GM15510 (cell line): ENCODE results near the gene PTPRN2.

Experiments used
- POLR2A ChIP-seq: IDR thresholded peaks from 3 replicates; pipeline ENCODE4 v1.6.1; 2011; ENCODE audit warnings: borderline replicate concordance; ENCODE audit not compliant: insufficient read length; ENCODE audit errors: extremely low read depth

The PTPRN2 gene

DNA sequence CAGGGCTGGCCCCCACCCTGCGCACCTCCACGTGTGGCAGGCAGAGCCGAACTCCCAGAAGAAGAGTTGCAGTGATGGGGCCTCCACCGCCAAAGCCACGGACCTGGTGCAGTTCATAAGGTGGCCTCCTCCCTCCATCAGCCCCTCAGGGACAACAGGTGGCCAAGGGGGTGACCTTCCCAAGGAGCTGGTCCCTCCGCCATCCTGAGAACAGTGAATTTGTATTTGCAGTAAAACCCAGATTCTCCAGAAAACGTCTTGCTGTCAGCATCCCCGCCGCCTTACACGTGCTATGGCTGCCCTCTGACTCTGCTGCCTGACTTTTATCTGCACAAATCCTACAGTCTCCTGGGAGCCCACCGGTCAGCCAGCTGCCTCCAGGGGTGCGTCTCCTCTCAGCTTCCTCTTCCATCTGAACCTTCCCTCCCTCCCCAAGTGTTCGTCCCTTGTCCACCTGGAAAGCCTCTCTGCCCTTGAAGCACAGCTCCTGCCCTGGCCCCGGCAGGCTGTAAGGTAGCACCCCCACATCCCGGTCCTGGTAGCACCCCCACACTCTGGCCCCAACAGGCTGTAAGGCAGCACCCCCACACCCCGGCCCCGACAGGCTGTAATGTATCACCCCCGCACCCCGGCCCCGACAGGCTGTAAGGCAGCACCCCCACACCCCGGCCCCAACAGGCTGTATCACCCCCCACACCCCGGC is 311.8 kb downstream of the PTPRN2 start:
- TF ChIP-seq POLR2A = no peak

DNA sequence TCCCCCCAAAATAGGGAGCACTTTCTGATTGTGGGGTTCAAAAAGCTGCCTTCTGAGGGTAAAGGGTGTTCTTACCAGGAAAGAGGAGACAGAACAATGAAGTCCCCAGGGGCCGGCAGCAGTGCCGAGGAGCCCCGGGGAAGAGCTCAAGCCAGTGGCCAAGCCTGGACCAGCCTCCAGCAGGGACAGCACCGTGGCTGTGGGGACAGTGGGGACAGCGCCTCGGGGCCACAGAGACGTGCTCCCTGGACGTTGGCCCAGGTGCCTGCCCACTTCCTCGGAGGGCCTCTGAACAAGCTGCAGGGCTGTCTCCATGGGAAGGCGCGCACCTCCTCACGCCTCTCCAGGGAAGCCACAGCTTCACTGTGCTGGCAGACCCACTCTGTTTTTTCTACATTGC is 312.6 kb downstream of the PTPRN2 start:
- TF ChIP-seq POLR2A = no peak

GRCh38 chr7:158274404-158274811 is 313.2 kb downstream of the PTPRN2 start:
- no peak for TF ChIP-seq POLR2A

GRCh38 chr7:158273138-158273651 is 314.4 kb downstream of the PTPRN2 start:
- no peak for TF ChIP-seq POLR2A

GRCh38 chr7:158272509-158273137 is 315.0 kb downstream of the PTPRN2 start:
- no peak for TF ChIP-seq POLR2A

DNA sequence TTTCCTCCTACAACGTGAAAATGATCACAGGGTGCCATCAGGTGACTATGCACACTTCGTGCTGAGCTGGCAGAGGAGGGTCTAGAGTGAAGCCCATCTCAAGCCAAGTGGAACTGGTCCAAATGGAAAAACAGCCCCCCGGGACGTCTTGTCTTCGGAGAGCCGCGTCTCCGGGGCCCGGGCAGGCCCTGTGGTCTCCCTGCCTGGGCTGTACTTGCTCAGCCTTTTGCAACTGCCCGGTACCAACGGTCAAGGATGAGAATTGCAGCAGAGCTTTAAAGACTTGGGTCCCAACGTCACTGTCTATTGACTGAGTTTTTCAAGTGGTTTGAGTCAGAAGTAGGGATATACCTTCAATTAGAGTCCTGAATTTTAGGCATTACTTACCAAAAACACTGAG is 315.5 kb downstream of the PTPRN2 start:
- no peak for TF ChIP-seq POLR2A

GRCh38 chr7:158271646-158272045 is 316.0 kb downstream of the PTPRN2 start:
- TF ChIP-seq POLR2A = no peak

DNA sequence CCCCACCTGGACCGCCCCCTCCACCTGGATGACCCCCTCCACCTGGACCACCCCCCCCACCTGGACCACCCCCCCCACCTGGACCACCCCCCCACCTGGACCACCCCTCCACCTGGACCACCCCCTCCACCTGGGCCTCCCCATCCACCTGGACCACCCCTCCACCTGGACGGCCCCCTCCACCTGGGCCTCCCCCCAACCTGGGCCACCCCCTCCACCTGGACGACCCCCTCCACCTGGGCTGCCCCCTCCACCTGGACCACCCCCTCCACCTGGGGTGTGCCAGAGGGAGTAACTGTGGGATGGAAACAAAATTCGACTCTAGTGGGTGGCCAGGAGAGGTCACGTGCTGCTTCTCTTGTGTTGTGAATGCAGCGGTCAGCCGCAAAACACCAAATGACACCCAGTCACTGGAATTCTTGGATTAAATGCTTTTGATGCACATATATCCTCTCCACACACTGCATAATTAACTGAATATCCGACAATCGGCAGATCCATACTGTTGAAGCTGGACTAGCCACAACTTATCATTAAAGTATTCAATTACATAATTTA is 316.7 kb downstream of the PTPRN2 start:
- no peak for TF ChIP-seq POLR2A

GRCh38 chr7:158270106-158270775 is 317.4 kb downstream of the PTPRN2 start:
- TF ChIP-seq POLR2A = no peak

DNA sequence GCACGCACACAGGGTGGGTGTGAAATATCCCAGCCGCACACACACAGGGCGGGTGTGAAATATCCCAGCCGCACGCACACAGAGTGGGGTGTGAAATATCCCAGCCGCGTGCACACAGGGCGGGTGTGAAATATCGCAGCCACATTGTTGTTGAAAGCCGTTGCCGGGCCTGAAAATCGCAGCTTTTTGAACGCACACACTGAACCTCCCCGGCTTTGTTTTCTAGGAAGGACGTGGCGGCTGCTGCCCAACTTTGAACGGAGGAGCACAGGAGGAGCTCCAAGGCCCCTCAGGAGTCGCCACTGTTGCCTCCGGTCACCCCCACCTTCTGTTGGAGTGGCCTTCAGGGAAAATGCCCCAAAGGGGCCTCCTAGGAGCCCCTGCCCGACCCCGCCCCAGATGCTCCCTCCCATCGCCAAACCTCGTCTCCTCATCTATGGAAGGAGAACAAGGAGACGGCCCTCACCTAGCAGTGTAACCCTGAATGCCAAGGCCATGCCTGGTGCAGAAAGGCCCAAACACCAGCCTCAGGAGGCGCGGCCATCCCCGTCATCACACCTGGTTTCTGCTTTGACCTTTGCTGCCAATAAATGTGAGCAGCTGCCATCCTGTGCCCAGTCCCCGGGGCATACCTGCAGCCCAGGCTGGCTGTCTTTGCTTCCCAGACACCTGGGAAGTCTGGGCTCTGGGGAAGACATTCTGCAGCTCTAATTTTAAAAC is 318.6 kb downstream of the PTPRN2 start:
- TF ChIP-seq POLR2A = no peak

DNA sequence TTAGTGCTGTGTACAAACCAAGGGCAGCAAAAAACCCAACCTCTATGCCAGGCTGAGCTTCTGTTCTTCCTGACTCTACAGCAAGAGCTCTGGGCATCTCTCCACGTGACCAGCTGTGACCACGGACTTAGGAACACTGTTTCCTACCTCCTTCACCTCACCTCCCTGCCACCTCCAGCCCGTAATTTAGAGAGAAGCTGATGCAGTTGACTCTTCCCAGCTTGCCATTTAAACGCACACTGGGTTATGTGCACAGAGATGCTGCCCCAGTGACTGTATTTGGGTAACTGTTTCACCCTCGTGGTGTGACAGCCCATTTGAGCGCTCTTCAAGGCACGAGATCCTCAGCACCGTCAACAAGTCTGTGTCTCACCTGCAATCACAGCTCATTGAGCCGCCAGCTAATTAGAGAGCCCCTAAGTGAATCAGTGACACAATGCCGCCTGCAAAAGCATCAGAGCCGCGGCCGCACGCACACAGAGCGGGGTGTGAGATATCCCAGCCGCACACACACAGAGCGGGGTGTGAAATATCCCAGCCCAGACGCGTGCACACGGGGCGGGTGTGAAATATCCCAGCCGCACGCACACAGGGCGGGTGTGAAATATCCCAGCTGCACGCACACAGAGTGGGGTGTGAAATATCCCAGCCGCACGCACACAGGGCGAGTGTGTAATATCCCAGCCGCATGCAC is 319.7 kb downstream of the PTPRN2 start:
- TF ChIP-seq POLR2A = no peak

DNA sequence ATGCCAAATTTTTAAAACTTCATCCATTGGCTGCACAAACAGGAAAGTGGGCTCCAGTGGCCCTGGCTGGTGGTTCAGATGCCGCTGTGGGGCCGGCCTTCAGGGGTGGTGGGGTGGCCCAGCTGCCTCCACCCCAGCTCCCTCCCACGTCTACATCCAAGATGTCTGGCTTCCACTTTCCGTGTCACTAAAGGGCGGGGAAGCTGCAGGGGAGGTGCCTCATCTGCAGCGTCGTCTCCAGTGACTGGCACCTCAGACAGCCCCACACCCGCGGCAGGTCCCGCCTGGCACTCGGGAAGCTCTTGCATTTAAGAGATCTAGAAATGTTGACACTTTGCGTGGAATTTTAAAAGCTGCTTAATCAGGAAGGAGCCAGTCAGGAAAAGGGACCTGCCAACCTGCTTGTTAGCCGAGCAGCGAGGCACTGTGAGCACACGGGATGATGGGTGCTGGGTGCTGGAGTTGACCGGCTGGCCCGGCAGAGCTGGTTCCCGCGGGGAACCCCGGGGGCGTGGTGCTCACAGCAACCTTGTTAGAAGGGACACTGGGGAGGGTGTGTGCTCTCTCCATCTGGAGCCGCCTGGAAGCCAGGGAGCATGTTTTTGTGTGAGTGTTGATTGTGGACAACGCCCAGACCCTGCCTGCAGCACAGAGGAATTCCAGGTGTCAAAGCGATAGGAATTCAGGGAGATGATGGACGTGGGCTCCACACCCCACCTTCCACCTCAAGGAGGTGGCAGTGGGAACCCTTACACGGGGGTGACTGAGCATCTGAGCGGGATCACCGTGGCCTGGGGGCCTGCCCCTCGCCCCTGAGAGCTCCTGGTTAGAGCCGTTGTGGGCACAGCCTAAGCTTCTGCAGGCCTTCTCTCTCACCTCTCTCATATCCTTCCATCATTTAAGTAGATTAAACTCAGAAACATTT is 320.5 kb downstream of the PTPRN2 start:
- no peak for TF ChIP-seq POLR2A

DNA sequence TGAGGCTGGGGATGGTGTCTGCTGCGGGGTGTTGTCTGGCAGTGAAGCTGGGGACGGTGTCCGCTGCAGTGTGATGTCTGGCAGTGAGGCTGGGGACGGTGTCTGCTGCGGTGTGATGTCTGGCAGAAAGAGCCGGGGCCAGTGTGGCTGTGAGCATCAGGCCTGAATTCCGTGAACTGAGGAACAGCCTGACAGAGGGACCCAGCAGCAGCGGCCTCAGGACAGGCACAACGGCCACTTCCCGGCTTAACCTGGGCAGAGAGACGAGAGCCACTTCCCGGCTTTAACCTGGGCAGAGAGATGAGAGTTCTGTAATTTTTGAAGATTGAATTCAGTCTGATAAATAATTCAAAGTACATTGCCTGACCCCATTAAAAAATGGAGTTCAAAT is 321.2 kb downstream of the PTPRN2 start:
- TF ChIP-seq POLR2A = no peak
